SU-DHL-6 (cell line): ENCODE data around the gene CADM2.

Experiments used
- H2AFZ ChIP-seq: fragments of 200-600 bp; sonication (generic); 2 replicates; pipeline ENCODE4 v1.6.1; 2014; ENCODE audit warnings: low read depth, mild to moderate bottlenecking, moderate library complexity, mixed read lengths, antibody characterized with exemption, low read length; ENCODE audit not compliant: severe bottlenecking
- H3F3A ChIP-seq: fragments of 200-600 bp; shearing (Covaris generic); 2 replicates; pipeline ENCODE4 v1.6.0; 2016; ENCODE audit warnings: antibody characterized with exemption, mild to moderate bottlenecking; ENCODE audit not compliant: insufficient read depth
- H3K27ac ChIP-seq: fragments of 200-600 bp; sonication (generic); 2 replicates; pipeline ENCODE4 v1.5.1; 2016; ENCODE audit warnings: low read depth, mild to moderate bottlenecking, low read length, moderate library complexity, mixed read lengths
- H3K27me3 ChIP-seq: fragments of 200-600 bp; sonication (generic), shearing (Covaris generic); 2 replicates; pipeline ENCODE4 v1.6.0; 2014; ENCODE audit warnings: mild to moderate bottlenecking, low read length
- H3K36me3 ChIP-seq: fragments of 200-600 bp; sonication (generic); 2 replicates; pipeline ENCODE4 v1.6.1; 2014; ENCODE audit warnings: mild to moderate bottlenecking, low read length, mixed read lengths
- H3K4me2 ChIP-seq: fragments of 300-600, 200-600 bp; shearing (Covaris generic), sonication (generic); 2 replicates; pipeline ENCODE4 v1.6.0; 2014; ENCODE audit warnings: low read length, low read depth, mild to moderate bottlenecking; ENCODE audit not compliant: poor library complexity, severe bottlenecking
- H3K4me3 ChIP-seq: fragments of 200-600 bp; sonication (generic); 2 replicates; pipeline ENCODE4 v1.5.1; 2014; ENCODE audit warnings: antibody characterized with exemption, low read length, mild to moderate bottlenecking, mixed read lengths; ENCODE audit not compliant: insufficient read depth, poor library complexity, severe bottlenecking
- H3K79me2 ChIP-seq: fragments of 200-600 bp; sonication (generic); 2 replicates; pipeline ENCODE4 v1.6.1; 2014; ENCODE audit warnings: mild to moderate bottlenecking, low read length, moderate library complexity; ENCODE audit not compliant: insufficient read depth
- H3K9ac ChIP-seq: fragments of 200-600 bp; sonication (generic); 2 replicates; pipeline ENCODE4 v1.7.0; 2014; ENCODE audit warnings: mild to moderate bottlenecking, low read length
- H3K9me2 ChIP-seq: fragments of 200-600 bp; sonication (generic); replicated peaks from 2 replicates; pipeline ENCODE4 v1.6.1; 2014; ENCODE audit warnings: low read length; ENCODE audit not compliant: insufficient read depth
- H3K9me3 ChIP-seq: fragments of 200-600 bp; sonication (generic); 2 replicates; pipeline ENCODE4 v1.6.1; 2014; ENCODE audit warnings: low read length, mixed read lengths; ENCODE audit not compliant: insufficient read depth
- H4K20me1 ChIP-seq: fragments of 200-600 bp; sonication (generic); 2 replicates; pipeline ENCODE4 v1.6.1; 2014; ENCODE audit warnings: low read depth, mild to moderate bottlenecking, antibody characterized with exemption, low read length, moderate library complexity, mixed read lengths
- CTCF ChIP-seq: fragments of 200-600 bp; sonication (generic); IDR thresholded peaks from one replicate; pipeline ENCODE4 v1.5.1; 2017; ENCODE audit warnings: antibody characterized with exemption, mild to moderate bottlenecking, low read length, moderate library complexity; ENCODE audit not compliant: insufficient read depth, poor library complexity, severe bottlenecking
- EZH2phosphoT487 ChIP-seq: fragments of 200-600 bp; sonication (generic), shearing (Covaris generic); conservative IDR thresholded peaks from 2 replicates; pipeline ENCODE4 v1.6.1; 2018; ENCODE audit warnings: mild to moderate bottlenecking, antibody characterized with exemption, low read length, moderate library complexity, mixed read lengths

Gene CADM2

DNA sequence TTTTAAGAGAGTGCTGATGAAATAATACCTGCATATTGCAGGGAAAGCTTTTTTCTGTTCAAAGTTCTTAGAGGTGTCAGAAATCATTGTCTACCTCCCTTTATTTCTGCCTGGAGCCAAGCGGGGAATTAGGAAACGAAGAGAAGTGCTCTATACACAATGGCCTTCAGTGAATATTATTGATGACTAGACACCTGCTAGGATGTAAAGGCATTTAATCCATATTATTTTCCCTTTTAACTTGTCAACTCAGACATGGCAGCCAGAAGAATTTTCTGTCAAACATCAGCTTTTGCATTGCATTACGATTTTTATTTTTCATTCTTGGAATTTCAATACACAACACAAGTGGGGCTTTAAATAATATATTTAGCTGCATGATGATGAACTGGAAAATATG, 24.7 kb downstream of the CADM2 start:
- no peaks in the 10 kb centered on the region for H3K27me3 ChIP-seq
- H4K20me1 ChIP-seq: no peaks in the 10 kb centered on the region
- no peaks in the 10 kb centered on the region for H3K36me3 ChIP-seq
- H3K9ac ChIP-seq: no peak overlapping the region
- H3K4me2 ChIP-seq: no peak overlapping the region
- H3K79me2 ChIP-seq: no peaks in the 10 kb centered on the region
- H2AFZ ChIP-seq: no peak overlapping the region
- H3F3A ChIP-seq: no peaks in the 10 kb centered on the region
- H3K9me2 ChIP-seq: no peaks in the 10 kb centered on the region
- no peaks in the 10 kb centered on the region for H3K9me3 ChIP-seq
- no peak overlapping the region for H3K4me3 ChIP-seq
- TF ChIP-seq EZH2phosphoT487 (no peak), CTCF (no peak)
- H3K27ac ChIP-seq: no peak overlapping the region

GRCh38 chr3:84984429-84984828, 25.6 kb downstream of the CADM2 start:
- Histone ChIP-seq H3K9me2 (no peaks in the 10 kb centered on the region), H2AFZ (no peak overlapping the region), H3K9ac (no peak overlapping the region), H3K27ac (no peak overlapping the region), H3K79me2 (no peaks in the 10 kb centered on the region), H3K36me3 (no peaks in the 10 kb centered on the region), H3K4me3 (no peak overlapping the region), H3K27me3 (no peaks in the 10 kb centered on the region), H4K20me1 (no peaks in the 10 kb centered on the region), H3F3A (no peaks in the 10 kb centered on the region), H3K9me3 (no peaks in the 10 kb centered on the region), H3K4me2 (no peak overlapping the region)
- TF ChIP-seq CTCF (no peak), EZH2phosphoT487 (no peak)

- Histone ChIP-seq H3K79me2 (no peaks in the 10 kb centered on the region), H2AFZ (no peak overlapping the region), H3K4me3 (no peak overlapping the region), H3K9me3 (no peaks in the 10 kb centered on the region), H3K9me2 (no peaks in the 10 kb centered on the region), H3F3A (no peaks in the 10 kb centered on the region), H3K9ac (no peak overlapping the region), H3K27ac (no peak overlapping the region), H3K4me2 (no peak overlapping the region), H4K20me1 (no peaks in the 10 kb centered on the region), H3K27me3 (no peaks in the 10 kb centered on the region), H3K36me3 (no peaks in the 10 kb centered on the region)
- TF ChIP-seq CTCF (no peak), EZH2phosphoT487 (no peak)
Measured at GRCh38 chr3:84985795-84986194, 27.0 kb downstream of the CADM2 start.
